GM12892 (cell line): Measurements from ENCODE around the gene CACNA1F.

Experiments used
- POLR2A ChIP-seq: IDR thresholded peaks from 2 replicates; pipeline ENCODE4 v1.6.1; 2011; ENCODE audit warnings: low read depth, low read length, control low read depth
- POLR2AphosphoS5 ChIP-seq: IDR thresholded peaks from 2 replicates; pipeline ENCODE4 v1.6.1; 2011; ENCODE audit warnings: low read depth, low read length, control low read depth
- TAF1 ChIP-seq: IDR thresholded peaks from 2 replicates; pipeline ENCODE4 v1.6.1; 2011; ENCODE audit warnings: low read depth, mild to moderate bottlenecking, control low read depth, low read length, borderline replicate concordance

- TF ChIP-seq POLR2A (no peak), POLR2AphosphoS5 (no peak), TAF1 (no peak)
These were observed 27.3 kb upstream of the CACNA1F start for GRCh38 chrX:49260221-49260985.
